HCEC 1CT (cell line): ENCODE data around the gene DGCR8.

ENCODE experiments used
- DNase-seq: peaks from one replicate; pipeline ENCODE4 v3.0.0-alpha.2; 2017

Gene DGCR8

GRCh38 chr22:20140521-20140964 is 60.5 kb downstream of the DGCR8 start:
- no peak for DNase-seq

GRCh38 chr22:20141186-20142077 is 61.4 kb downstream of the DGCR8 start:
- peak; percentile 67 for DNase-seq

- DNase-seq: no peak
Observed at GRCh38 chr22:20142711-20143621, 62.9 kb downstream of the DGCR8 start.

GRCh38 chr22:20143883-20144665 is 64.0 kb downstream of the DGCR8 start:
- no peak for DNase-seq

- no peak for DNase-seq
Observed at GRCh38 chr22:20145206-20145831, 65.3 kb downstream of the DGCR8 start.

GRCh38 chr22:20145832-20146223 is 65.8 kb downstream of the DGCR8 start:
- DNase-seq: no peak

- no peak for DNase-seq
Observed at GRCh38 chr22:20146777-20147176, 66.7 kb downstream of the DGCR8 start.

GRCh38 chr22:20147237-20147988 is 67.4 kb downstream of the DGCR8 start:
- no peak for DNase-seq

GRCh38 chr22:20148414-20148813 is 68.4 kb downstream of the DGCR8 start:
- DNase-seq: no peak

- DNase-seq: no peak
Observed at GRCh38 chr22:20149257-20150250, 69.5 kb downstream of the DGCR8 start.

- DNase-seq: no peak
Observed at GRCh38 chr22:20150381-20151275, 70.6 kb downstream of the DGCR8 start, which contains the start of gene CCDC188. Gene CCDC188 (minus strand): TSS chr22:20151055. CDS start chr22:20150986, 69 bp downstream.

- DNase-seq: no peak
Observed at GRCh38 chr22:20151276-20151588, 71.2 kb downstream of the DGCR8 start.

- no peak for DNase-seq
Observed at GRCh38 chr22:20152464-20152890, 72.4 kb downstream of the DGCR8 start.

GRCh38 chr22:20153945-20154344 is 73.9 kb downstream of the DGCR8 start:
- no peak for DNase-seq

- no peak for DNase-seq
Observed at GRCh38 chr22:20154602-20155187, 74.7 kb downstream of the DGCR8 start.

- DNase-seq: no peak
Observed at GRCh38 chr22:20155330-20156041, 75.4 kb downstream of the DGCR8 start.

GRCh38 chr22:20156042-20156389 is 76.0 kb downstream of the DGCR8 start:
- no peak for DNase-seq
